ENCODE measurements around the gene ART3.

ART3 gene

GRCh38 chr4:76078033-76078613 is 3.6 kb downstream of the ART3 start:
- TF ChIP-seq, protein P1, sequence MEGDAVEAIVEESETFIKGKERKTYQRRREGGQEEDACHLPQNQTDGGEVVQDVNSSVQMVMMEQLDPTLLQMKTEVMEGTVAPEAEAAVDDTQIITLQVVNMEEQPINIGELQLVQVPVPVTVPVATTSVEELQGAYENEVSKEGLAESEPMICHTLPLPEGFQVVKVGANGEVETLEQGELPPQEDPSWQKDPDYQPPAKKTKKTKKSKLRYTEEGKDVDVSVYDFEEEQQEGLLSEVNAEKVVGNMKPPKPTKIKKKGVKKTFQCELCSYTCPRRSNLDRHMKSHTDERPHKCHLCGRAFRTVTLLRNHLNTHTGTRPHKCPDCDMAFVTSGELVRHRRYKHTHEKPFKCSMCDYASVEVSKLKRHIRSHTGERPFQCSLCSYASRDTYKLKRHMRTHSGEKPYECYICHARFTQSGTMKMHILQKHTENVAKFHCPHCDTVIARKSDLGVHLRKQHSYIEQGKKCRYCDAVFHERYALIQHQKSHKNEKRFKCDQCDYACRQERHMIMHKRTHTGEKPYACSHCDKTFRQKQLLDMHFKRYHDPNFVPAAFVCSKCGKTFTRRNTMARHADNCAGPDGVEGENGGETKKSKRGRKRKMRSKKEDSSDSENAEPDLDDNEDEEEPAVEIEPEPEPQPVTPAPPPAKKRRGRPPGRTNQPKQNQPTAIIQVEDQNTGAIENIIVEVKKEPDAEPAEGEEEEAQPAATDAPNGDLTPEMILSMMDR (IDR thresholded peaks at IDR 0.05; ENCODE audit: low read length, missing control alignments) = no peak

GRCh38 chr4:76083386-76083988 is 9.0 kb downstream of the ART3 start:
- TF ChIP-seq, protein P1 (IDR thresholded peaks at IDR 0.05; ENCODE audit: low read length, missing control alignments) = no peak
- H3K4me3 ChIP-seq (replicated peaks; ENCODE audit: low read depth, low read length) = no peak overlapping the region
- DNase-seq (ENCODE audit: low read depth) = no peak

More at GRCh38 chr4:76078033-76078613, 3.6 kb downstream of the ART3 start:
- DNase-seq (ENCODE audit: low read depth) = peak; percentile 15
- H3K4me3 ChIP-seq (replicated peaks; ENCODE audit: low read depth, low read length) = no peak overlapping the region

DNA sequence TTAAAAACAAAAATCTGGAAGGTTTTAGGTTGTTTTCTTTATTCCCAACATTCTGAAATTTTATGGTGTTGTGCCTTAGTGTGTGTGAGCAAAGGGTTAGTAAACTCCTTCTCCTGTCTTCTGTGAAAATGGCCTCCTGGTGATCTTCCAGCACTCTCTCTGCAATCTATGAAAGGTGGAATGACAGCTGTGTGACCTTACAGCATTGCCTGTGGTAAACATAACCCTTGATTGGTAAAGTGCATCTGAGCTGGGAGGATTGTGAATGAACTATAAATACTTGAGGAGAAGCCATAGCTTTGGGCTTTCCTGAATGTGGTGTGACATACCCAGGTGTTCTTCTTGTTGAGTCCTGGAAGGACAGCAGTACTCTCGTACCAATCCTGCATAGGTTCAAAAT is 10.0 kb downstream of the ART3 start:
- DNase-seq (ENCODE audit: low read depth) = no peak
- H3K4me3 ChIP-seq (replicated peaks; ENCODE audit: low read depth, low read length) = no peak overlapping the region
- TF ChIP-seq, protein P1 (IDR thresholded peaks at IDR 0.05; ENCODE audit: low read length, missing control alignments) = no peak

GRCh38 chr4:76087007-76087769 is 12.7 kb downstream of the ART3 start:
- no peak overlapping the region for H3K4me3 ChIP-seq (replicated peaks; ENCODE audit: low read depth, low read length)
- peak; percentile 74 for DNase-seq (ENCODE audit: low read depth)
- TF ChIP-seq, protein P1 (IDR thresholded peaks at IDR 0.05; ENCODE audit: low read length, missing control alignments) = peak; percentile 70

DNA sequence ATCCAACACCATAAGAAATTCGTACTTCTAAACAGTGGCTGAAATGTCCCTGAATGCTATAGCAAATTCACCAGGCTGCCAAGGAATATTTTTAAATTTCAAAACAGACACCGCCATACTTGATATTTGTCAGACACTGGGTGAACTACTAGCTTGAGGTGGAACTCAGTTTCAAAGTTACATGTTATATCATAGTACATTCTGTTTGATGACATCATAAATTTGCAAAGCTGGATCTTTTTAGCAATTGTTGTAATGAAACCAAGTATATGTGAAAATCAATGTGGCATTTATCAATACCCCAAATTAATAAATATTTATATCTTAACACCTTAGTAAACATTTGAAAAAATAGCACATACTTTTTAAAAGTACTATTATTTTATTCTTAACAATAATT is 14.2 kb downstream of the ART3 start:
- TF ChIP-seq, protein P1 (IDR thresholded peaks at IDR 0.05; ENCODE audit: low read length, missing control alignments) = no peak
- no peak for DNase-seq (ENCODE audit: low read depth)
- H3K4me3 ChIP-seq (replicated peaks; ENCODE audit: low read depth, low read length) = no peak overlapping the region

DNA sequence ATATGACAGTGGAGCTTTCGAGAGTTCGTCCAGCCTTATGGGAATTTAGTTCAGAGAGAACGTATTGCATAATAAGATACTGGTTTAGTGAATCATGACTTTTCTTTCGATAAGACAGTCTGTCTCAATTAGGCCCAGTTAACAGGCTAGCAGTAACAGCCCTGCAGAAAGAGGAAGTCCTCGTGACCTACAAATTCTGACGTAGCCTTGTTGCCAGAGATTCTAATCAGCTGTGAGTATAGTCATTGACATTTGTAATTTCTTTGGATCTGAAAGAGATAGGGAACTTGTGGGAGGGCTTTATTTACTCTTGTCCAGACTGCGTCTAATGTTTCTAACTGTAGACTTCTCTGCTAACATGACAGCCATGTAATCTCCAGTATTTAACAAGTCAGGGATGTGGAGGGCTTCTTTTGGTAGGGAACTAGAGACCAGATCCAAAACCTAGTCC is 15.8 kb downstream of the ART3 start:
- no peak overlapping the region for H3K4me3 ChIP-seq (replicated peaks; ENCODE audit: low read depth, low read length)
- peak; percentile 88 for DNase-seq (ENCODE audit: low read depth)
- TF ChIP-seq, protein P1 (IDR thresholded peaks at IDR 0.05; ENCODE audit: low read length, missing control alignments) = no peak
